Lower leg skin (tissue), 3 donors: Measurements from ENCODE around the gene WDR33.

Experiments
- CTCF ChIP-seq, 3 donors: fragments of 450-650 bp; IDR thresholded peaks; one replicate each; pipeline ENCODE4 v1.5.1; 2016; ENCODE audit warnings: antibody characterized with exemption in 3 of 3, mild to moderate bottlenecking in 3 of 3, moderate library complexity in 2 of 3
- POLR2A ChIP-seq, 2 donors: fragments of 450-650 bp; IDR thresholded peaks; one replicate each; pipeline ENCODE4 v1.6.1; 2016 to 2017; ENCODE audit warnings: antibody characterized with exemption in 2 of 2, mild to moderate bottlenecking in 1 of 2, moderate library complexity in 1 of 2

DNA sequence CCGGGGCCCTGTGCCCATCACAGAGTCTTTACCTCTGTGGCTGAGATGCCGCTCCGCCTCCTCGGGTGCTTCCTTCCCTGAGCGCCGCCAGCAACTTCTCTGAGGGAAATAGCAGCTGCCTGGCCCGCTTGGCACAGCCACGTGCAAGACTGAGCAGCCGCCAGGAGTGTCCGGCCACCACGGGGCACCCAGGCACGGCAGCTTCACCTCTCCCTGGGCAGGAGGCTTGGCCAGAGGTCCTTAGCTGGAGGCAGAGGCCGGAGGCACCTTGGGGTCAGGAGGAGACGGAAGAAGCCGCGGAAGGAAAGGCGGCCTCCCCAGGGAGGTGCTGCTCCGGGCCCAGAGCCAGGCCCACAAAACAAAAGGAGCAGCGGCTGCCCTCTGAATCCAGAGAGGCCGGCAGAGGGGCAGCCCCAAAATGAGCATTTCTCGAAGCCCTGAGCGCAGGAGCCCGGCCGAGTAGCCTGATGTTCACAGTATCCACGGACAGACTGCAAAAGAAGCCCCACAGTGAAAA lies 129.6 kb downstream of the WDR33 start:
- TF ChIP-seq CTCF (IDR thresholded peaks at IDR 0.05) = no peak
- no peak for TF ChIP-seq POLR2A (IDR thresholded peaks at IDR 0.05)
